ENCODE measurements around the gene ACOD1.

ACOD1 gene

DNA sequence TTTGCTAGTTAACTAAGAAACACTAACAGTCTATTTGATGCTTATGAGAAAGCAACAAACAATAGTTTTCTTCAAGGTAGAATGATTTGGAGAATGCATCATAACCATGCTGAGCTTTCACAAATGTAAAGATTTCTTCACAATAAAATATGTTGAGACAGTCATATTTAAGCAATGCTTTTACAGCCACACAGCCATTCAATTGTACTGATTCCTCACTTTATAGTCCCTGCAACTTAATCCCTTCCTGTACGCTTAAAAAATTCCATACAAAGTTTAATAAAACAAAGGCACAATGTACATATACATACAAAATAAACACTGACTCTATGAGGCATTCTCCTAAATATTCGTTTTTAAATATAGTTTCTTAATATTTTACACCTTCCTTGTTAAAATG, 4.7 kb upstream of the ACOD1 start:
- H3K27ac ChIP-seq (ENCODE audit: low read length): no peak overlapping the region
- no peak overlapping the region for H2AFZ ChIP-seq (ENCODE audit: low read depth, low read length)
- no peak overlapping the region for H3K4me2 ChIP-seq (ENCODE audit: low read length)
- TF ChIP-seq, protein P1, sequence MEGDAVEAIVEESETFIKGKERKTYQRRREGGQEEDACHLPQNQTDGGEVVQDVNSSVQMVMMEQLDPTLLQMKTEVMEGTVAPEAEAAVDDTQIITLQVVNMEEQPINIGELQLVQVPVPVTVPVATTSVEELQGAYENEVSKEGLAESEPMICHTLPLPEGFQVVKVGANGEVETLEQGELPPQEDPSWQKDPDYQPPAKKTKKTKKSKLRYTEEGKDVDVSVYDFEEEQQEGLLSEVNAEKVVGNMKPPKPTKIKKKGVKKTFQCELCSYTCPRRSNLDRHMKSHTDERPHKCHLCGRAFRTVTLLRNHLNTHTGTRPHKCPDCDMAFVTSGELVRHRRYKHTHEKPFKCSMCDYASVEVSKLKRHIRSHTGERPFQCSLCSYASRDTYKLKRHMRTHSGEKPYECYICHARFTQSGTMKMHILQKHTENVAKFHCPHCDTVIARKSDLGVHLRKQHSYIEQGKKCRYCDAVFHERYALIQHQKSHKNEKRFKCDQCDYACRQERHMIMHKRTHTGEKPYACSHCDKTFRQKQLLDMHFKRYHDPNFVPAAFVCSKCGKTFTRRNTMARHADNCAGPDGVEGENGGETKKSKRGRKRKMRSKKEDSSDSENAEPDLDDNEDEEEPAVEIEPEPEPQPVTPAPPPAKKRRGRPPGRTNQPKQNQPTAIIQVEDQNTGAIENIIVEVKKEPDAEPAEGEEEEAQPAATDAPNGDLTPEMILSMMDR (IDR thresholded peaks at IDR 0.05; ENCODE audit: low read depth, low read length): no peak
- no peak for TF ChIP-seq EZH2phosphoT487 (IDR thresholded peaks at IDR 0.05; ENCODE audit: low read depth)
- H4K20me1 ChIP-seq (ENCODE audit: insufficient read depth, low read length): no peaks in the 10 kb centered on the region
- no peaks in the 10 kb centered on the region for H3K4me1 ChIP-seq (ENCODE audit: low read length)
- no peaks in the 10 kb centered on the region for H3K79me2 ChIP-seq (ENCODE audit: low read length)
- no peak overlapping the region for H3K9ac ChIP-seq (ENCODE audit: low read length)
- H3K4me3 ChIP-seq (ENCODE audit: low read length): no peak overlapping the region
- no peaks in the 10 kb centered on the region for H3K27me3 ChIP-seq (ENCODE audit: low read depth, low read length)
- H3K9me3 ChIP-seq (ENCODE audit: insufficient read depth, low read length): no peaks in the 10 kb centered on the region
- H3K36me3 ChIP-seq (replicated peaks; ENCODE audit: low read depth, low read length): no peaks in the 10 kb centered on the region

DNA sequence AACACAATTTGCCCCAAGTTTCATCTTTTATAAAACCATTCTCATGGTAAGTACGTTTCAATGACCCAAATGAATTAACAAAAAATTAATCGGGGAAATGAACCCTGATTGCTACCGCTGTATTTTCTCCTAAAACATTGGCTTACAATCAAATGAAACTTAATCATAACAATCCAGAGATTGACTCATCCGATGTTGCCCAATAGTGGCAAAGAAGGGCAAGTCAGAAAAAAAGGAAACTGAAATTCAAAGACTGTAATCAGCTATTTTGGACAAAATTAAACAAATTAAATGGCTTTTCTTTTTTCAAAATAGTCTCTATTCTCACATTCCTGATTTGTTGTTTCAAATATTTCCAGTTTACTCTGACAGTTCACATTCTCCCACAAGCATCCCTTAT, 3.9 kb upstream of the ACOD1 start:
- H3K4me3 ChIP-seq (ENCODE audit: low read length): no peak overlapping the region
- H3K4me2 ChIP-seq (ENCODE audit: low read length): no peak overlapping the region
- no peaks in the 10 kb centered on the region for H4K20me1 ChIP-seq (ENCODE audit: insufficient read depth, low read length)
- no peaks in the 10 kb centered on the region for H3K36me3 ChIP-seq (replicated peaks; ENCODE audit: low read depth, low read length)
- no peaks in the 10 kb centered on the region for H3K9me3 ChIP-seq (ENCODE audit: insufficient read depth, low read length)
- H2AFZ ChIP-seq (ENCODE audit: low read depth, low read length): no peak overlapping the region
- no peak overlapping the region for H3K9ac ChIP-seq (ENCODE audit: low read length)
- no peak for TF ChIP-seq EZH2phosphoT487 (IDR thresholded peaks at IDR 0.05; ENCODE audit: low read depth)
- TF ChIP-seq, protein P1 (IDR thresholded peaks at IDR 0.05; ENCODE audit: low read depth, low read length): no peak
- H3K79me2 ChIP-seq (ENCODE audit: low read length): no peaks in the 10 kb centered on the region
- H3K4me1 ChIP-seq (ENCODE audit: low read length): no peaks in the 10 kb centered on the region
- H3K27ac ChIP-seq (ENCODE audit: low read length): no peak overlapping the region
- no peaks in the 10 kb centered on the region for H3K27me3 ChIP-seq (ENCODE audit: low read depth, low read length)

DNA sequence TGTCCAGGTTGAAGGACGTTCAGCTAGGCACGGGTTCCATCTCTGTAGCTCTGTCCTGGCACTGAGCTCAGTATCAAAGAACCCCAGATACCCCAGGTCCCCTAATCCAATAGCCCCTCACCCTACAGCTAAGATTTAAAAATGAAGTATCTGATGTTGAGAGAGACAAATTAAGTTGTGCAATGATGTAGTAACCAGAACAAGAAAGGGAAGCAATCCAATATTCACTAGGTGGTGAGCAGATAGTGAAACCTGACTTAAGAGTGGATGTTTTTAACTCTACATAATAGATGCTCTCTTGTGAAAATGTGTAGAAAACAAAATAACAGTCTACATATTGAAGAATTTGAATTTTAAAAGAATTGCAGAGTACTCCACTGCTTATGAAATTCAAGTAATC, 1.8 kb downstream of the ACOD1 start:
- Histone ChIP-seq H3K4me1 (ENCODE audit: low read length) (no peaks in the 10 kb centered on the region), H2AFZ (ENCODE audit: low read depth, low read length) (no peak overlapping the region), H4K20me1 (ENCODE audit: insufficient read depth, low read length) (no peaks in the 10 kb centered on the region), H3K9ac (ENCODE audit: low read length) (no peak overlapping the region), H3K27me3 (ENCODE audit: low read depth, low read length) (no peaks in the 10 kb centered on the region; the same call in 1 of the 2 replicates), H3K9me3 (ENCODE audit: insufficient read depth, low read length) (no peaks in the 10 kb centered on the region), H3K4me3 (ENCODE audit: low read length) (no peak overlapping the region), H3K36me3 (replicated peaks; ENCODE audit: low read depth, low read length) (no peaks in the 10 kb centered on the region), H3K79me2 (ENCODE audit: low read length) (no peaks in the 10 kb centered on the region), H3K4me2 (ENCODE audit: low read length) (no peak overlapping the region), H3K27ac (ENCODE audit: low read length) (no peak overlapping the region)
- TF ChIP-seq, protein P1 (IDR thresholded peaks at IDR 0.05; ENCODE audit: low read depth, low read length): no peak
- TF ChIP-seq EZH2phosphoT487 (IDR thresholded peaks at IDR 0.05; ENCODE audit: low read depth): no peak

DNA sequence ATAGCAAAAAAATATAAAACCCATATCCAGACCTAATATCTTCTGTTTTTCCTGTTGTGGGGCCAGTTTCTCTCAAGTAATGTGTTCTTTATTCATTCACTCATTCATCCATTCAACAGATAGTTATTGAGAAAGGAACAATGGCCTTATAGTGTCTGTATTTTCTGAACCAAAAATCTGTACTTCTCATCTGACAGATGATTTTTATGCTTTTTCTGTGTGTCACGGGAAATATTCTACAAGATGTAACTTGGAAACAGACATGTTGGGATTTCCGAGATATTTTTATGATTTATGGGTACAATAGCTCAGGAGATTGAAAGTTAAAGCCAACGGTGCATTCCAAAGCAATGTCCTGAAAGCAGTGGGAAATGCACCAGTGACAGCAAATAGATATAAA, 5.7 kb downstream of the ACOD1 start:
- peaks cover 8% of the 10 kb centered on the region; the same call in 1 of the 2 replicates for H3K9me3 ChIP-seq (ENCODE audit: insufficient read depth, low read length)
- no peaks in the 10 kb centered on the region for H4K20me1 ChIP-seq (ENCODE audit: insufficient read depth, low read length)
- H3K9ac ChIP-seq (ENCODE audit: low read length): no peak overlapping the region
- no peak overlapping the region for H3K4me3 ChIP-seq (ENCODE audit: low read length)
- H3K4me1 ChIP-seq (ENCODE audit: low read length): no peaks in the 10 kb centered on the region
- no peak overlapping the region for H2AFZ ChIP-seq (ENCODE audit: low read depth, low read length)
- no peak for TF ChIP-seq EZH2phosphoT487 (IDR thresholded peaks at IDR 0.05; ENCODE audit: low read depth)
- TF ChIP-seq, protein P1 (IDR thresholded peaks at IDR 0.05; ENCODE audit: low read depth, low read length): no peak
- no peak overlapping the region for H3K4me2 ChIP-seq (ENCODE audit: low read length)
- no peak overlapping the region for H3K27ac ChIP-seq (ENCODE audit: low read length)
- no peaks in the 10 kb centered on the region for H3K79me2 ChIP-seq (ENCODE audit: low read length)
- no peaks in the 10 kb centered on the region; the same call in 1 of the 2 replicates for H3K27me3 ChIP-seq (ENCODE audit: low read depth, low read length)
- H3K36me3 ChIP-seq (replicated peaks; ENCODE audit: low read depth, low read length): no peaks in the 10 kb centered on the region
